Dedifferentiated amniotic fluid mesenchymal stem cell (primary cell): ENCODE measurements around the gene ALG13.
A peak's percentile ranks its signal among the peaks of the same experiment; 100 is the strongest.
"Not testable (repeated sequence)": the region's sequence is repeated elsewhere in the genome, so short reads cannot be mapped to it uniquely, and the experiment has no call there.

ENCODE experiments used
- DNase-seq: peaks from one replicate; pipeline ENCODE4 v3.0.0-alpha.2; 2016; ENCODE audit errors: extremely low spot score

ALG13 gene

DNA sequence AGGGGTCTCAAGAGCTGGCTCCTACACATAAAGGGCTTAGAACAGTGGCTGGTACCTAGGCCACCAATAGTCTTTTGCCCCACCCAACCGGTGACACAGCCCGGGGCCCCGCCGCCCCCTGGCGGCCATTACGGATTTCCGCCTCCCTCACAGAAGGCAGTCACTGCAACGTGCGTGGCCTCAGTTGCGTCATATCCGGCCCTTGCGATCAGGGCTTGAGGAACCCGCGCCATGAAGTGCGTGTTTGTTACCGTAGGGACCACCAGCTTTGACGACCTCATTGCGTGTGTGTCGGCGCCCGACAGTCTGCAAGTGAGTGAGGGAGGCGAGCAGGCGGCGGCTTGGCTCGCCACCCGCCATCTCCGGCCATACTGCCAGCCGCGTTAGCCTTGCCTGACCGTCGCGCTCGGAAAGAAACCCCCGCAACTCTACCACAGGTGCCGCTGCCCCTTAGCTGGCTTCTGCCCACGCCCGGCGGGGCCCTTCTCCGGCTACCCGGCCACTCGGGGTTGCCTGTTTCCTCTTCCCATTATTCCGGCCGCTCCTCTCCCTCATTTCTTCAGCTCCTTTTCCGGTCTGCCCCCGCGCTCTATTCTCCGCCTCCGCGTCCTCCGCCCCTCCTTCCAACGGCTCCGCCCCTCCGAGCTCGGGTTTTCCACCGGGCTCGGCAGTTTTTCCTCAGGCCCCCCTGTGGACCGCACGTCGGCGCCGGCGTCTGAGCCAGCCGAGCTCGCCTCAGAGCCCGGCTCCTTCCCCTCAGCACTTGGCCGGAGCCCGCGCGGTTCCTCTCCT is at the start of gene ALG13:
Gene ALG13, plus strand, starts transcription at position 183 of the 792 bp plus-strand sequence. Its CDS starts 49 bp downstream, at position 232.
- peak; percentile 84 for DNase-seq

DNA sequence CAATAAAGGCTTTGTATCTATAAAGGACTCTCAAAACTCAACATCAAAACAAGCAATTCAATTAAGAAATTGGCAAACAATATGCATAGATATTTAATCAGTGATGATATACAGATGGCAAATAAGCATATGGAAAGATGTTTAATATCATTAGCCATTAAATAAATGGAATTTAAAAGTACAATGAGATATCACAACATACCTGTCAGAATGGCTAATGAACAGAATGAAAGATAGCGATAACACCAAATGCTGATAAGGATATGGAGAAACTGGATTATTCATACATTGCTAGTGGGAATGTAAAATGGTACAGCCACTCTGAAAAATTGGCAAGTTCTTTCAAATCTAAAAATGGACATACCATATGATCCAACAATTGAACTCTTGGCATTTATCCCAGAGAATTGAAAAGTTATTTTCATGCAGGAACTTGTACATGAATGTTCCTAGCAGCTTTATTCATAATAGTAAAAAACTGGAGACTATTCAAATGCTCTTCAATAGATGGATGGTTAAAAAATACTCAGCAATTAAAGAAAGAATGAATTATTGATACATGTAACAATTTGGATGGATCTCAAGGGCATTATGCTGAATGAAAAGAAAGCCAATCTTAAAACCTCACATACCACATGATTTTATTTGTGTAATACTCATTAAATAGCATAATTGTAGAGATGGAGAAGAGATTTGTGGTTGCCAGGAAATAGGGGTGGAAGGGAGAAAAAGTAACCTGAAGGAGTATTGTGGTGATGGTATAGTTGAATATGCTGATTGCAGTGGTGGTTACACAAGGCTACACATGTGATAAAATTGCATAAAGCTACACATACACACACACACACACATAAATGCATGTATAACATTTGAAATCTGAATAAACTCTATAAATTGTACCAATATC is 45.9 kb upstream of the ALG13 start:
- no peak for DNase-seq

GRCh38 chrX:111641969-111642368 is 39.0 kb upstream of the ALG13 start:
- DNase-seq: no peak

GRCh38 chrX:111645165-111645564 is 35.8 kb upstream of the ALG13 start:
- DNase-seq: not testable (repeated sequence)

GRCh38 chrX:111645607-111646006 is 35.4 kb upstream of the ALG13 start:
- DNase-seq: no peak

DNA sequence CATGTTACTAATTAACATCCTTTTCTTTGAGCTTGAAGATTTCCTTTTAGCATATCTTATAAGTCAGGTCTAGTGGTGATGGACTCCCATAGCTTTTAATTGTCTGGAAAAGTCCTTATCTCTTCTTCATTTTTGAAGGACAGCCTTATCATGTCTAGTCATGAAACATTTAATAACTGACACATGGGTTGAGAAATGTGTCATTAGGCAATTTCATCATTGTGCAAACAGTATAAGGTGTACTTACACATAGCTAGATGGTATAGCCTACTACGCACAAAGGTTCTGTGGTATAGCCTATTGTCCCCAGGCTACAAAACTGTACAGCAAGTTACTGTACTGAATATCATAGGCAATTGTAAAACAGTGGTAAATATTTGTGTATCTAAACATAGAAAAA is 34.5 kb upstream of the ALG13 start:
- DNase-seq: no peak

DNA sequence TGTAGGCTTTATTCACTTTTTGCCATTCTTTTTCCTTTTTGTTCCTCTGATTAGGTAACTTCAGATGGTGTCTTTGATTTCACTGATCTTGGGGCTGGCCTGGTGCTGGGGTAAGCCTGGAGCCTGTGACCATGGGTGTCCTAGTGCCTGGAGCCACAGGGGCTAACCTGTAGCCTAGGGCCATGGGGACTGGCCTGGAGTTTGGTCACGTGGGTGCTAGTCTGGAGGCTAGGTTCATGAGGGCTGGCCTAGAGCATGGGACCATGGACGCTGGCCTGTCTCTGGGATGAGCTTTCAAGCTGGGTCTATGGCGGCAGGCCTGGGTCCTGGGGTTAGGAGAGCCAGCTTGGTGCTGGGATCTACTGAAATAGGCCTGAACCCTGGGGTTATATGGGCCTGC is 32.2 kb upstream of the ALG13 start:
- no peak for DNase-seq

DNA sequence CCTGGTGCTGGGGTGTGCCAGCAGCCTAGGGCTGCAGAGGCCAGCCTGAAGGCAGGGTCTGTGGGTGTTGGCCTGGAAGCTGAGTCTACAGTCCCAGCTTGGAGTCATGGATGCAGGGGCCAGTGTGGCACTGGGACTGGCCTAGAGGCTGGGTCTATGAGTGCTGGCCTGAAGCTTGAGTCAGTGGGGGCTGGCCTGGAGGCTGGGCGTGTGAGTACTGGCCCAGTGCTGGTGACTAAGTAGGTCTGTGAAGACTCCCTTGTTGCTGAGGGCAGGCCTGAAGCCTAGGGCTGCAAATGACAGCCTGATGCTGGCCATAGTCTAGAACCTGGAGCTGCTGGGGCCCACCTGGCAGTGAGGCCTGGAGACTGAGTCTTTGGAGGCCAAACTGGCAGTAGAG is 31.3 kb upstream of the ALG13 start:
- no peak for DNase-seq

GRCh38 chrX:111650845-111651244 is 30.1 kb upstream of the ALG13 start:
- no peak for DNase-seq

DNA sequence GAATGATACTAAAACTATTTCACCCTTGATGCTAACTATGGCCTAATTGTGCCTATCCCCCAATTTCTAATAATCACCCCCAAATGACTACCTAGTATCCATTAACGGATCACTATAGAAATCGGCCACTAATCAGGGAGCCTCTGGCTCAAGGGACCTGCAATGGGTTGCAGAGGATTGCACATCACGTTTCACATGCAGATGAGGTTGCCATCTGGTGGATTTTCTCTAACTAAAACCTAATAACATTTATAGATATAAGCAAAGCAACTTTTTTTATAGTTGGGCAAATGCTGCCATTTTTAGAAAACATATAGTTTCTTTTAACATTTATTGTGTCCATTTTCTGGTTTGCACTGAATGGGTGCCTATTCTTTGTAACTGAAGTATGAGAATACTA is 28.3 kb upstream of the ALG13 start:
- DNase-seq: no peak

- DNase-seq: no peak
Measured at GRCh38 chrX:111661241-111661640, 19.7 kb upstream of the ALG13 start.

DNA sequence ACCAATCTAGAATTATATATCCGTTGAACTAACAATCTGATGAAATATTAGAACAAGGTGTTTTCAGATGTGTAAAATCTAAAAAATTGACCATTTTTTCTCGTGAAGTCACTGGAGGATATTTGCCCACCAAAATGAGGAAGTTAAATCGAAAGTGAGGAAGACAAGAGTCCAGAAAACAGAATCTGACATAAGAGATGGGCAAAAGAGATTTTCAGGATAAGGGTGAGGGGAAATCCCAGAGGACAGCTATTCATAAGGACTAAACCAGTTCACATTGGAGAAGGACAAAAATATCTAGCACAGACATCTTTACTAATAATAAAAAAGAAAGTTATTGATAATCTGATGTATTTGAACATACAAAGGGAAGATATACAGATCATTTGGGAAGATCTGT is 18.7 kb upstream of the ALG13 start:
- DNase-seq: no peak

DNA sequence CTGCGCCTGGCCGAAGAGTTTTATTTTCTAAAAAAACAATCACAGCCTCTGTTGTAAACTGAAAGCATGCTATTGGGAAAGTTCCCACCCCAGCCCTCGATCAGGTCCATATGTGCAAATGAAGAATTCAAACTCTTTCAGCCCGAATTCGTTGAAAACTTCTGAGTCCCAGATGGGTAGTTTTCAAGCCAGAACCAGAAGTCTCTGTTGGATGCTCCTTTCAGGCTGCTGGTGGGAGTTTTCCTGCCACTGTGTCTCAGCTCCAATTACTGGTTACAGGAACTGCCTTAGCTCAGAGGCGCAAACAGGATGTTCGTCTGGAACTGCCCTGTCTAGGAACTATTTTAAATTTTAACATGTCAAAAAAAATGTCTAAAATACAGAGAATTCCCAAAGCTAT is 9.3 kb upstream of the ALG13 start:
- DNase-seq: no peak

DNA sequence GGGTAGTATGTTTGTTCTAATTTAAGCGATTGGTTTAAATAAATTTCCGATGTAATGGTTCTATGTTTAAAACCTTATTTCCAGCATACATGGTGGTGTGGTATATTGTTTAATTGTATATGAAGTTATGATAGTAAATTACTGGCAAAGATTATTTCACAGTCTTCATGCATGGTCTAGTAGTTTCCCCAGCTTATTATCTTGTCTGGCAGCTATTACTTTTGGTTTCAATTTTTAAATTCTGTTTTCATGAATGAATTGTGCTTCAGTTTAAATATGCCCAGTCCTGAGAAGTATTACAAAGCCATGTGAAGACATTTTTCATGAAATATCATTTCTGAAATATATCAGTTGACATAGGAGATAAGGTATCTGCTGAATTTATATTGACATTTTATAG is 6.3 kb downstream of the ALG13 start:
- DNase-seq: no peak

DNA sequence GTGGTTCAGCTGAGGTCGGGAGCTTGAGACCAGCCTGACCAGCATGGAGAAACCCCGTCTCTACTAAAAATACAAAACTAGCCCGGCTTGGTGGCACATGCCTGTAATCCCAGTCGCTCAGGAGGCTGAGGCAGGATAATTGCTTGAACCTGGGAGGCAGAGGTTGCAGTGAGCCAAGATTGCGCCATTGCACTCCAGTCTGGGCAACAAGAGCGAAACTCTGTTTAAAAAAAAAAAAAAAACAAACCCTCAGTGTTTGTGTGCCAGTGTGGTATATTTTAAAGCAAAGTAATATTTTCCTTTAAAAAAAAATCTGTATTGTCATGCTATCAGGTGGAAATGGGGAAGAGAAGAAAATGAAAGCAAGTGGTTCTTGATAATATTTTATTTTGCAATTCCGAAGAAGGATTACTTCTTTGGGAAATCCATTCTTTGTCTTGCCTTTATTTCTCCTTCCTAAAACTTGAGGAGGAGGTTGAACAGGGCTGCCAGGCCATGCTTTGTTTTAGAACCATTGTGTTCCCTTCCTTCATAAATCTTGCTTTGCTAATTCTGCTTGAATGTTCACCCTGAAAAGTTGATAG is 14.4 kb downstream of the ALG13 start:
- DNase-seq: no peak

DNA sequence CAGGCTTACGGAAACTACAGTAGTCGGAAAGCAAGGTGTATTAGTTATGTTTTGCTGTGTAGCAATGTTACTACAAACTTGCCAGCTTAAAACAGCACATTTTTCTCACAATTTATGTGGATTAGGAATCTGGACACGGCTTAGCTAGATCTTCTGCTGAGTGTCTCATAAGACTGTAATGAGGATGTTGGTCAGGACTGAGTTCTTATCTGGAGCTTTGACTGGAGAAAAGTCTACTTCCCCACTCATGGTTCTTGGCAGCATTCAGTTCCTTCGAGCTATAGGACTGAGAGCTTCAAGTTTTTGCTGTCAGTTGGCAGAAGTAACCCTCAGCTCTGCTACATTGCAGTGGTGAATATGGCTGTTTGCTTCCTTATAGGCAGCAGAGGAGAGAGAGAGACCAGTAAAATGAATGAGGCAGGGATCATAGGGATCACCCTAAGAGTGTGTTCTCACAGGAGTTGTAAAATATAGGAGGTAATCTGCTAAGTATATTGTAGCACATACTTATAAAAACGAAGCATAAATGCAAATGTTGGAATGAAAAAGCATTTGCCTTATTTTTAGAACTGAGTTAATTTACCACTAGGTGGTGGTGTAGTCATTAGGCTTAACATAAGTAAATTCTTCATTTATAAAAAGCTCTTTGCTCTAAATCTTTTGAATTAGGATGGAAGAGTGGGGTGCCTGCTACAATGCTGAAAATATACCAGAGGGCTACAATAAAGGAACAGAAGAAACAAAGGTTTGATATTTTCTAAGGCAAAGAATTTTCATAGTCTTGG is 38.6 kb downstream of the ALG13 start:
- no peak for DNase-seq

GRCh38 chrX:111728096-111728495 is 47.1 kb downstream of the ALG13 start:
- no peak for DNase-seq

DNA sequence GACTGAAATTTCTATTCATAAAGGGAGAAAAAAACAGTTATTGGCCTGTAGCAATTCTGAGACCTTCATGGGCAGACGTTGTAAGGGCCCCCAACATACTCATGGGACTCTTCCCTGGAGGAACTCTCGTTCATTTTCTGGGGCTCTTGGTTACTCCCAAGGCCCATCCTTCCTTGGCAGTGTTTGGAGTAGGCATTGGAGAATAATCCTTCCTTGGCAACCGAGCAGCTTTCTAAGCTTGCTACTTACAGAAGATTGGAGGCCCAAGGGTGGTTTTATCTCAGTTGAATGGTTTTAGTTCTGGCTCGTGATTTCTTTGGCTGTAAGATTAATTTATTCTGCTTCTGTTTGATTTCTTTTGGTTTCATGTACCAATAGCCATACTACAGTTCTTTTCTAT is 50.4 kb downstream of the ALG13 start:
- no peak for DNase-seq

DNA sequence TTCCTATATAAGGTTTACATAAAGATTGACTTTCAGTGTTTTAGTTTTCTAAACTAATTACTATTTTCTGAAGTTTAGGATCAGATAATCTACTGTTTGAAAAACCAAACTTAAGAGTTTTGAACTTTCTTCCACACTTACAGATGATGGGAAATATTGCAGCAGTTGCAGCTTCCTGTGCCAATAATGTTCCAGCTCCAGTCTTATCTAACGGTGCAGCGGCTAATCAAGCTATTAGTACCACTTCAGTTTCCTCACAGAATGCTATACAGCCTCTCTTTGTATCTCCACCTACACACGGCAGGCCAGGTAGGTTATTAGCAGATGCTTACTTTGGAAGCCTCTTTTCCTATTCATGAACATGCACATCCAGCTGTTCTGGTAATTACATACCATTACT is 55.6 kb downstream of the ALG13 start:
- DNase-seq: no peak

GRCh38 chrX:111742018-111742417 is 61.0 kb downstream of the ALG13 start:
- no peak for DNase-seq

GRCh38 chrX:111743316-111743715 is 62.3 kb downstream of the ALG13 start:
- no peak for DNase-seq

DNA sequence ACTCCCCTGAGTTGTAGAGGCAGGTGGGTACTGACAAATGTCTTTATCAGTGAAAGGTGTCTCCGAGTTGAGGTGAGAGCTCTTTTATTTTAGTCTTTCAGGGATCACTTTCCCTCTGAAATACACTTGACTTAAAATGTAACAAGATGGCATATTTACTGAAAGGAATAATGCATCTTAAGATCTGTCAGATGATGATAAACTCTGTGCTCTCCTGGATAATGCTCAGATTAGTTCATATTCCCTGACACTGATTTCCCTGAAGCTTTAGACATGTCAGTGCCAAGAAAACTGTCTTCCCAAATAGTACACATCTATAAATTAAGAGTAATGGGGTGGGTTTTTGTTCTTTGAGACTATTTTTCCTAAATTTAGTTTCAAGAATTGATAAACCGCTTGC is 75.5 kb downstream of the ALG13 start:
- no peak for DNase-seq
